Measurements from ENCODE around the gene REPIN1.
A peak's percentile ranks its signal among the peaks of the same experiment; 100 is the strongest.

DNA sequence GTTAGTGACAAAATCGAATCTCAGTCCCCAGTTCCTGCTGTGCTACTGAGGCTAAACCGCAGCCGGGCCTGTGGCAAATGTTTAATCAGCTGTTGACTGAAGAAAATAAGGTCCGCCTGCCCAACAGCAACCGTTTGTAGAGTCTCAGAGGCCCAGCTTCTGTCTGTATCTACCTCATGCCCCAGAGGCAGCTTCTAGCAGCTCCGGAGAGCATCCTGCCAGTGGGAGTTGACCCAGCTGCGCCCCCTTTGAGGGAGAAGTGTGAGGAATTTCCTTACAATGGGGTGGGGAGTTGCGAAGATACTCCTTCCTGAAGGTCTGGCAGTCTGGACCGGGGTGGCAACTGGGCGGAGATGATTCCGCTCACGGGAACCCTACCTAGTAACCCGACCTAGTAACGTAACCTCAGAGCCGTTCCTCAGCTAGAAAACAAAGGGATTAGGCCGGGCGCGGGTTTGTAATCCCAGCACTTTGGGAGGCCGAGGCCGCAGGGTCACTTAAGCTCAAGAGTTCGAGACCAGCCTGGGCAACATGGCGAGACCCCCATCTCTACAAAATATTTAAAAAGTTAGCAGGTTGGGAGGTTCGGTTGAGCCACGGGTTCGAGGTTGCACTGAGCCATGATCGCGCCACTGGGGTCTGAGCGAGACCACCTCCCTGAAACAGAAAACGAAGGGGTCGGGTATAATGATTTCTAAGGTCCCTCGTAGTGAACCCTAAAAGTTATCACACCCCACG lies 9.7 kb downstream of the REPIN1 start:
- TF ChIP-seq CTCF (tag by site-specific recombination; IDR thresholded peaks at IDR 0.05) (peak; percentile 71), ZNF558 (tag by site-specific recombination; IDR thresholded peaks at IDR 0.05) (no peak), ZNF121 (tag by site-specific recombination; IDR thresholded peaks at IDR 0.05) (peak; percentile 93), ZSCAN23 (tag by site-specific recombination; IDR thresholded peaks at IDR 0.05) (no peak), ZNF174 (tag by site-specific recombination; IDR thresholded peaks at IDR 0.05) (no peak), ZNF48 (tag by site-specific recombination; IDR thresholded peaks at IDR 0.05) (no peak), ZNF549 (tag by site-specific recombination; IDR thresholded peaks at IDR 0.05) (no peak), ATF2 (tag by site-specific recombination; IDR thresholded peaks at IDR 0.05; ENCODE audit: low read depth) (no peak), PRDM4 (tag by site-specific recombination; IDR thresholded peaks at IDR 0.05) (no peak)
- TF ChIP-seq, protein P1, sequence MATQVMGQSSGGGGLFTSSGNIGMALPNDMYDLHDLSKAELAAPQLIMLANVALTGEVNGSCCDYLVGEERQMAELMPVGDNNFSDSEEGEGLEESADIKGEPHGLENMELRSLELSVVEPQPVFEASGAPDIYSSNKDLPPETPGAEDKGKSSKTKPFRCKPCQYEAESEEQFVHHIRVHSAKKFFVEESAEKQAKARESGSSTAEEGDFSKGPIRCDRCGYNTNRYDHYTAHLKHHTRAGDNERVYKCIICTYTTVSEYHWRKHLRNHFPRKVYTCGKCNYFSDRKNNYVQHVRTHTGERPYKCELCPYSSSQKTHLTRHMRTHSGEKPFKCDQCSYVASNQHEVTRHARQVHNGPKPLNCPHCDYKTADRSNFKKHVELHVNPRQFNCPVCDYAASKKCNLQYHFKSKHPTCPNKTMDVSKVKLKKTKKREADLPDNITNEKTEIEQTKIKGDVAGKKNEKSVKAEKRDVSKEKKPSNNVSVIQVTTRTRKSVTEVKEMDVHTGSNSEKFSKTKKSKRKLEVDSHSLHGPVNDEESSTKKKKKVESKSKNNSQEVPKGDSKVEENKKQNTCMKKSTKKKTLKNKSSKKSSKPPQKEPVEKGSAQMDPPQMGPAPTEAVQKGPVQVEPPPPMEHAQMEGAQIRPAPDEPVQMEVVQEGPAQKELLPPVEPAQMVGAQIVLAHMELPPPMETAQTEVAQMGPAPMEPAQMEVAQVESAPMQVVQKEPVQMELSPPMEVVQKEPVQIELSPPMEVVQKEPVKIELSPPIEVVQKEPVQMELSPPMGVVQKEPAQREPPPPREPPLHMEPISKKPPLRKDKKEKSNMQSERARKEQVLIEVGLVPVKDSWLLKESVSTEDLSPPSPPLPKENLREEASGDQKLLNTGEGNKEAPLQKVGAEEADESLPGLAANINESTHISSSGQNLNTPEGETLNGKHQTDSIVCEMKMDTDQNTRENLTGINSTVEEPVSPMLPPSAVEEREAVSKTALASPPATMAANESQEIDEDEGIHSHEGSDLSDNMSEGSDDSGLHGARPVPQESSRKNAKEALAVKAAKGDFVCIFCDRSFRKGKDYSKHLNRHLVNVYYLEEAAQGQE (tag by site-specific recombination; IDR thresholded peaks at IDR 0.05), result 0 out of 2 replicates have a peak, but pooled peaks have one; percentile 26
